ENCODE data around the gene ACP4.

DNA sequence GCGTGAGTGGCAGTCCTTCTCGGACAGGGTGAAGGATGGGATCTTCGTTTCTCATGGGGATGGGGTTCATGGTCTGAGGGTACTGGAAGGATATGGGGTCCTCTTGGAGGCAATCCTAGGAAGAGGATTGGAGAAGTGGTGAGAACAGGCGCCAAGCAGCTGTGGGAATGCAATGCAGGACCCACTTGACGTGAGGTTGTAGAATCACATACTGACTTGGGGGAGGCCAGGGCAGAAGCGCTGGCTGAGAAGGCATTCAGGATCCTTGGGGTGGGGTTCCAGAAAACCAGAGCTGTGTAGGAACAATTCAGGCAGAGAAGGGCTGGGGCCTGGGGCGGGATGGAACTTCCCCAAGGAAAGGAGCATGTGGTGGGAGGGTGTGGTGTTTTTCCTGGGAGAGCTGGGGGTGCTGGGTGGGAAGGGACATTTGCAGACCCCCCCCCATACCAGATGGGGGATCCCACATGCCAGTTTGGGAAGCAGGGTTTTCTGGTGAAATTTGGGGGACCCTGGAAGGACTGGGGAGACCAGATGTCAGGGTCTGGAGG lies 32.5 kb downstream of the ACP4 start:
- TF ChIP-seq EZH2 (IDR thresholded peaks at IDR 0.05; ENCODE audit: insufficient read depth, poor library complexity, severe bottlenecking), result no peak
- no peak for TF ChIP-seq EZH2phosphoT487 (IDR thresholded peaks at IDR 0.05; ENCODE audit: insufficient read depth, low read depth)
